IMR-90 (cell line): ENCODE data around the gene MAPK10. TPM values are rescaled to one million over a fixed set of nuclear protein-coding genes. Genes with fewer than 3 reads are reported as not detected.

ENCODE experiments used
- ATAC-seq: fragments of 200-7000 bp; cut with Tn5 transposase; 2 replicates; pipeline ENCODE4 v1.9.1; 2020; ENCODE audit warnings: low read depth, mild to moderate bottlenecking, moderate library complexity
- BruUV-seq: library from RNA; stranded (reverse); fragments of 400-500 nt; replicated peaks from 2 replicates; lab custom pipeline; 2021; lab: Mats Ljungman, UMichigan
- CTCF ChIA-PET: fragments of 300-600 bp; formaldehyde crosslinking; extraction: SDS; loops from one replicate; lab custom pipeline; 2021; ENCODE audit warnings: antibody characterized with exemption; lab: Yijun Ruan, JAX
- POLR2A ChIA-PET: fragments of 300-600 bp; sonication (Branson Sonifier 250); formaldehyde crosslinking; loops from one replicate; lab custom pipeline; 2022; ENCODE audit warnings: antibody characterized with exemption; ENCODE audit not compliant: unreplicated experiment; lab: Charles Lee
- DNase-seq: peaks from one replicate; pipeline ENCODE4 v3.0.0; 2013
- H2AFZ ChIP-seq: replicated peaks from 2 replicates; pipeline ENCODE3; 2013; ENCODE audit warnings: low read length, mild to moderate bottlenecking; ENCODE audit not compliant: poor library complexity
- H2AK5ac ChIP-seq: 2 replicates; pipeline ENCODE4 v1.6.1; 2013; ENCODE audit warnings: low read depth, low read length, inconsistent platforms
- H2AK9ac ChIP-seq: replicated peaks from 2 replicates; pipeline ENCODE3; 2013; ENCODE audit warnings: mild to moderate bottlenecking, low read depth, low read length, moderate library complexity; ENCODE audit not compliant: poor library complexity
- H2BK120ac ChIP-seq: 2 replicates; pipeline ENCODE4 v1.6.1; 2013; ENCODE audit warnings: low read depth, low read length, inconsistent platforms
- H2BK15ac ChIP-seq: 3 replicates; pipeline ENCODE4 v1.6.1; 2013; ENCODE audit warnings: low read depth, low read length, inconsistent platforms
- H2BK20ac ChIP-seq: 2 replicates; pipeline ENCODE4 v1.6.1; 2013; ENCODE audit warnings: low read depth, mild to moderate bottlenecking, inconsistent platforms, low read length, moderate library complexity
- H2BK5ac ChIP-seq: 2 replicates; pipeline ENCODE4 v1.6.1; 2013; ENCODE audit warnings: mild to moderate bottlenecking, low read depth, low read length, inconsistent platforms; ENCODE audit not compliant: poor library complexity, severe bottlenecking
- H3K14ac ChIP-seq: replicated peaks from 2 replicates; pipeline ENCODE4 v1.6.1; 2013; ENCODE audit warnings: low read depth, low read length, inconsistent platforms
- H3K18ac ChIP-seq: 2 replicates; pipeline ENCODE4 v1.6.1; 2013; ENCODE audit warnings: low read depth, low read length, control low read depth
- H3K23ac ChIP-seq: 2 replicates; pipeline ENCODE4 v1.6.1; 2013; ENCODE audit warnings: low read depth, low read length, inconsistent platforms
- H3K27ac ChIP-seq: 2 replicates; pipeline ENCODE4 v1.5.1; 2013; ENCODE audit warnings: mild to moderate bottlenecking, control low read depth, low read length; ENCODE audit not compliant: insufficient read depth
- H3K27me3 ChIP-seq: 2 replicates; pipeline ENCODE4 v1.6.1; 2013; ENCODE audit warnings: low read length; ENCODE audit not compliant: control insufficient read depth, insufficient read depth
- H3K36me3 ChIP-seq: 2 replicates; pipeline ENCODE4 v1.6.1; 2013; ENCODE audit warnings: low read length, mixed read lengths; ENCODE audit not compliant: control insufficient read depth, insufficient read depth
- H3K4ac ChIP-seq: 2 replicates; pipeline ENCODE4 v1.6.1; 2013; ENCODE audit warnings: low read depth, low read length, inconsistent platforms
- H3K4me1 ChIP-seq: 2 replicates; pipeline ENCODE4 v1.6.1; 2013; ENCODE audit warnings: low read length, mixed read lengths; ENCODE audit not compliant: control insufficient read depth, insufficient read depth
- H3K4me2 ChIP-seq: 2 replicates; pipeline ENCODE4 v1.6.1; 2013; ENCODE audit warnings: low read depth, mild to moderate bottlenecking, control low read depth, low read length, moderate library complexity
- H3K4me3 ChIP-seq: 2 replicates; pipeline ENCODE4 v1.5.1; 2013; ENCODE audit warnings: low read depth, mild to moderate bottlenecking, control low read depth, low read length, moderate library complexity; ENCODE audit not compliant: insufficient read depth
- H3K56ac ChIP-seq: 2 replicates; pipeline ENCODE4 v1.6.1; 2013; ENCODE audit warnings: low read length, inconsistent platforms; ENCODE audit not compliant: insufficient read depth; ENCODE audit errors: extremely low read depth
- H3K79me1 ChIP-seq, 2 experiments: 2 replicates each; pipeline ENCODE4 v1.6.1; 2013; ENCODE audit warnings: low read length in 2 of 2, inconsistent platforms in 1 of 2, low read depth in 1 of 2
- H3K9ac ChIP-seq: 2 replicates; pipeline ENCODE4 v1.6.1; 2013; ENCODE audit warnings: low read depth, low read length, control low read depth
- H3K9me1 ChIP-seq: 2 replicates; pipeline ENCODE4 v1.6.1; 2013; ENCODE audit warnings: low read length, inconsistent platforms; ENCODE audit not compliant: insufficient read depth
- H3K9me3 ChIP-seq: 2 replicates; pipeline ENCODE4 v1.6.1; 2013; ENCODE audit warnings: low read length; ENCODE audit not compliant: control insufficient read depth, insufficient read depth
- H4K20me1 ChIP-seq: 2 replicates; pipeline ENCODE4 v1.6.1; 2013; ENCODE audit warnings: low read length, inconsistent platforms; ENCODE audit not compliant: insufficient read depth
- H4K5ac ChIP-seq: 2 replicates; pipeline ENCODE4 v1.6.1; 2013; ENCODE audit warnings: mild to moderate bottlenecking, low read depth, low read length, control low read depth
- H4K8ac ChIP-seq, 2 experiments: 2 replicates each; pipeline ENCODE4 v1.6.1; 2013; ENCODE audit warnings: low read depth in 2 of 2, low read length in 2 of 2, control low read depth in 1 of 2, inconsistent platforms in 1 of 2
- H4K91ac ChIP-seq: 2 replicates; pipeline ENCODE4 v1.6.1; 2013; ENCODE audit warnings: low read depth, low read length, inconsistent platforms; ENCODE audit not compliant: insufficient read depth
- CTCF ChIP-seq: conservative IDR thresholded peaks from 2 replicates; pipeline ENCODE4 v1.5.1; 2012; ENCODE audit warnings: mild to moderate bottlenecking, low read depth, low read length, improper control_type of control experiment
- ELK1 ChIP-seq: fragments of 150-350 bp; IDR thresholded peaks from 2 replicates; pipeline ENCODE4 v1.6.1; 2016; ENCODE audit warnings: low read depth, mild to moderate bottlenecking, low read length, moderate library complexity, borderline replicate concordance
- MAFK ChIP-seq: IDR thresholded peaks from 2 replicates; pipeline ENCODE4 v1.6.1; 2012; ENCODE audit warnings: low read depth, low read length, improper control_type of control experiment
- POLR2A ChIP-seq: IDR thresholded peaks from 2 replicates; pipeline ENCODE4 v1.6.1; 2012; ENCODE audit warnings: mild to moderate bottlenecking, low read depth, low read length
- dilution Hi-C: fragments of 300-500 bp; cut with HindIII; formaldehyde crosslinking; loops from one replicate; pipeline ENCODE4 v1.14.3; 2018; ENCODE audit warnings: low sequenced_read_pairs; ENCODE audit not compliant: unreplicated experiment
- in situ Hi-C: fragments of 300-500 bp; cut with MboI; formaldehyde crosslinking; loops from 3 replicates; pipeline ENCODE4 v1.14.3; 2019; ENCODE audit warnings: low sequenced_read_pairs, inconsistent platforms, mixed read lengths
- intact Hi-C: fragments of 100-400 bp; cut with micrococcal nuclease; formaldehyde crosslinking; loops from 2 replicates; pipeline ENCODE4 v1.10.0; 2022
- polyA plus RNA-seq, 3 experiments: library from polyadenylated mRNA; depleted of rRNA; stranded (reverse); fragments of >200 nt; gene quantifications; 2 replicates each; pipeline ENCODE4 v1.2.3, GENCODE V29; 2012; ENCODE audit warnings: low replicate concordance in 1 of 3
- total RNA-seq: library from RNA; depleted of rRNA; stranded (reverse); fragments of >200 nt; gene quantifications from 2 replicates; pipeline ENCODE4 v1.2.3, GENCODE V29; 2012

The MAPK10 gene
- total and polyA plus RNA-seq, 2 of the 4 experiments (the other 2 are of a cell fraction): 2.8 to 6.5 TPM

DNA sequence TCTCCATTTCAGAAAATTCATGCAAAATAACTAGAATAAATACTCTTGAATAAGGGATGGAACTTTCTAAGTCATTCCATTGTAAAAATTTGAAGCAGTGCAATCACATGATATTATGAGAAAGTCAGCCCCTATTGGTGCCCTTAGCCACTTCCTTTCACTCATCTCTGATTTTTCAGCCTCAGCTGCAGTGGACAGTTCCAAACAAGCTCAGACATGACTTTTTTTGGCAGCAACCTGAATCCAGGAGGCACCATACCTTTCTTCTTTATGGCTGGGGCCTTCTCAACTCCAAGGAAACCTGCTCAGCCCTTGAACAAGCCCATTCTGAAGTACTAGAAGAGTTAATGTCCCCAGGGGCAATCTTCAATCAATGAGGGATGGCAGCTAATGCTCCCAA lies 40.5 kb downstream of the MAPK10 start:
- no peaks in the 10 kb centered on the region for H3K79me1 ChIP-seq
- TF ChIP-seq MAFK (no peak), POLR2A (no peak), ELK1 (no peak), CTCF (no peak)
- no peak overlapping the region for H3K14ac ChIP-seq
- POLR2A ChIA-PET: no interaction called here
- H3K23ac ChIP-seq: no peak overlapping the region
- no peak for ATAC-seq
- no peak overlapping the region for H2BK5ac ChIP-seq
- no peak overlapping the region for H2AFZ ChIP-seq
- no peak overlapping the region for H3K56ac ChIP-seq
- dilution Hi-C loops: no loop called here
- H2AK9ac ChIP-seq: no peak overlapping the region
- no peak overlapping the region for H4K8ac ChIP-seq
- in situ Hi-C loops: no loop called here
- intact Hi-C loops: no loop called here
- peak overlapping the region; percentile 32; the same call in 1 of the 2 replicates for H2BK20ac ChIP-seq
- no peak overlapping the region for H3K4ac ChIP-seq
- no peak for DNase-seq
- no peaks in the 10 kb centered on the region for H3K36me3 ChIP-seq
- no peak overlapping the region for H2BK15ac ChIP-seq
- no peaks in the 10 kb centered on the region for H3K9me3 ChIP-seq
- H2AK5ac ChIP-seq: no peak overlapping the region
- H3K27ac ChIP-seq: no peak overlapping the region
- no TSS peak for BruUV-seq
- no peak overlapping the region for H4K5ac ChIP-seq
- CTCF ChIA-PET: no interaction called here
- H3K9me1 ChIP-seq: no peaks in the 10 kb centered on the region
- no peaks in the 10 kb centered on the region for H4K20me1 ChIP-seq
- H4K91ac ChIP-seq: no peak overlapping the region
- no peak overlapping the region for H3K18ac ChIP-seq
- H3K4me1 ChIP-seq: no peaks in the 10 kb centered on the region
- H2BK120ac ChIP-seq: no peak overlapping the region
- H3K9ac ChIP-seq: no peak overlapping the region
- no peak overlapping the region for H3K4me2 ChIP-seq
- H3K27me3 ChIP-seq: no peaks in the 10 kb centered on the region
- H3K4me3 ChIP-seq: no peak overlapping the region
